ENCODE measurements around the gene CYP8B1. TPM values are rescaled to one million over a fixed set of nuclear protein-coding genes. Genes with fewer than 3 reads are reported as not detected.

CYP8B1 gene
- total RNA-seq, 2 donors from 2014 or later = 0.10 to 0.14 TPM

DNA sequence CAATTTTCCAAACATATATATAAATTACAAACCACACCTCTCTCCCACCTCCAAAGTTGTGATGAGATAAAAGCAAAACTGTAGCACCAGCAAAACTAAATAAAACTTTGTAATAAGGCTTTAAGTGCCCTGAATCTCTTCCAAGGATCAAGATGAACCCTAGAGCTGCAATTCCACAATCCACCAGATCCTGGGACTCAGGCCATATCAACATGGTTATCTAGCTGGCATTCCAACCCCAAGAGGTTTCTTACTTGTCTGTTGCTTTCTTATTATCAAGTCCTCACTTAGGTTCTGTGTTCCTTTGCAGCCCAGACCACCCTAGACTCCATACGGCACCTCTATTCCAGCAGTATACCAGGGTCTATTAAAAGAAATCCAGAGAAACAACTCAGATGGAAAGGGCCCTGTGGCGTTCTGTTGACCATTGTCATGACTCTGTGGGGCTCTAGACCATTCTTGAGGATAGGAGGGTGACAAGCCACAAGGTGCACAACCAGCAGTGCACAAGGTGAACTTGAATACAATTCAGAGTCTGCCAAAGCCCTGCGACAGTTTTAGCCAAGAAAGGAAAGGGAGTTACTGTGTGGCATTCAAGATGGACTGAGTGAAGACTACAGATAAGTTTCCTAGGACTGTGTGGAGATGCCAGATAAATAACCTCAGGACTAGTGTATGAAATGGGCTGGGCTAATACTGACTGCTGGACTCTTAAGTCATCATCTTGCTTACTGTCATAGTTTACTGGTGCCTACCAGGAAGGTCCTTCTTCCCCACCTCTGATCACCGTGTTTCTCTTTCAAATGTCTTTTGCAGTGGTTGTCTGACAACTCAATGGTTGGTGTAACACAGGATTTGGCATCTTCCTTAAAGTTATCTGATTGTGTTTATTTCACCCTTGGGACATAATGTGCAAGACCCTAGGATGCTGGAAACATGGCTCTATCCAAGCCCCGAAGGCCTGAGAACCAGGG is 39.2 kb downstream of the CYP8B1 start:
- intact Hi-C loops (cut with DNase I) = loop anchor here in 1 of 2 donors (5.0 kb wide), 1 partner anchor 54 kb away; no protein-coding TSS in a partner anchor
- no peak for DNase-seq (ENCODE audit: low spot score)

DNA sequence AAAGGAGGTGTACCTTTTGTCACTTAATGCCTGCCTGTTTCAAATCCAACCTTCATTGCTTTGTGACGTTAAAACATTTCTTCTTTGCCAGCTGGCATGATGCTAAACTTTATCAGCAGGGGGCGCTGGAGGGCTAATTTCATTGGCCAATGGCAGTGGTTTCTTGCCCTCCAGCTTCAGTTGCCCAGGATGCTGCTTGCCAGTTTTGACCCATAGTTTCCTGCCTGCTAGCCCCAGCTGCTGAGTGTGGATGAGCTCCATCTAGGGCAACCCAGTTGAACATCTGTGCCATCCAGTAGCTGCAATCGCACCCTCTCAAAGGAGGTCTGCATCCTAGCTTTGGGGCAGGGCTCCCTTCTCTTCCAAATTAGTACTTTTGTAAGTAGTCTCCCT is 44.4 kb downstream of the CYP8B1 start:
- intact Hi-C loops (cut with DNase I) = loop anchor here (2.0 to 5.0 kb wide), 2 partner anchors 49 to 51 kb away; no protein-coding TSS in a partner anchor
- peak; percentile 91 for DNase-seq (ENCODE audit: low spot score)

DNA sequence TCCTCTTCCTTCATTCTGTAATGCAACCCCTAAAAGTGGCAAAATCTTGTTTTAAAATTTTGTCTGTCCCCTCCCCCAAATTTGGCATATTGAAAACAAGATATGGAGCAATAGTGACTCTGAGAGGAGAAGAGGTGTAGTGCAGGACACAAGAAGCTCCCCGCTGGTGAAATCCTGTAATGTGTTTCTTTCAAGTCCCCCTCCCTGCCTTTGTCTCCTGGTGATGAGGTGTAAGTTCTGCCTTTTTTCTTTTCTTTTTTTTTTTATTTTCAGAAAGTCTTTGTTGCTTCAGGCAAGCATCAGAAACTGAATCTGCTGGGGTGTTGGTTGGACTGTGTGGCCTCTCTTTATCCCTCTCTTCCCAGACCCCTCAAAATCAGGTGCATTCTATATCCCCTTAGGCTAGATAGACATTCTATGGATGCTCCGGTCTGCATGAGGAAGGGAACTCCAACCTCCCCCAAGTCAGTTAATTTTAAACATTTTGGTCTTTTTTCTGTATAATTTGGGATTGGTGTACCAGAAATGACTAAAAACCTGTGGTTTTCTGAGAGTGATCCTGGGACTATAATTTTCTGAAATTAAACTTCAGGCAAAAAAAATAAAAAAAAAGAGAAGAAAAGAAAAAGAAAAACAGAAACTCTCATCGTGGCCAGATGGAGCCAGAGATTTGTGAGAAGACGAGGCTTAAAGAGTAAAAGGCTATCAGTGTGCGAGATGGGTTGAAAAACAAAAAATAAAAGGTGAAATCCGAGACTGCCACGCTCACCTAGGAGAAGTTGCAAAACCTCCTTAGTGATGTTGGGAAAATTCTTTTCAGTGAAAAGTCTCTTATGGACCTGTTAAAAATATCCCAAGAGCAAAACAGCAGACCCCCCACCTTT is 45.0 kb downstream of the CYP8B1 start:
- intact Hi-C loops (cut with DNase I) = loop anchor here (2.0 to 5.0 kb wide), 2 partner anchors 50 to 52 kb away; no protein-coding TSS in a partner anchor
- DNase-seq (ENCODE audit: low spot score) = no peak

DNA sequence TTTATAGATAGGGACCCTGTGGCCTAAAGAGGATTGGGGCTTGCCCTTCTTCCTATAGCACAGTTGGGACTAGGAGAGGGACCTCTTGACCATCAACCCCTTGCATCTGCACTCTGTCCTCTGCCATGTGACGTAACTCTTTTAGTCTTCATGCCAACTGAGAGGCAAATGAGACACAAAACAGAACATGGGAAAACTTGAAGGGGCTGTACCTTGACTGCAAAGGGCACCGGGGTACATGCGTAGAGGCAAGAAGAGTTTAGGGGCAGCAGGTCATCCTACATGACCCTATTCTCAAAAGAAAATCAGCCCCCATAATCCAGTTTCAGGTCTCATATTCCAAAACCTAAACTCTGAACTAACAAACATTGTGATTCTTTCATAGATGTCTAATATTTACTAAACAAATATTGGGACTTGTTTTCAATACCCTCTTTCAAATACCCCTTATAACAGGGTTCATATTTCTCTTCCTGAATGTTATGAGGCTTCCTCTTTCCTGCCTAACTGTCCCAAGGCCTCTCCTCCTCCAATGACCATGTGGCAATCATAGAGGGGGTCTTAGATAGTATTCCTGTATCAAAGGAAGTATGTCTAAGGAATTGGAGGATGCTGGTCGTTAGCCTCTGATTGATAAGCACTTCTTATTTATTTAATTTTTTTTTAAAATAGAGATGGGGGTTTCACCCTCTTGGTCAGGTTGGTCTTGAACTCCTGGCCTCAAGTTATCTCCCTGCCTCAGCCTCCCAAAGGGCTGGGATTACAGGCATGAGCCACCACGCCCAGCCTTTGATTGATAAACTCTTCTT is 45.8 kb downstream of the CYP8B1 start:
- no peak for DNase-seq (ENCODE audit: low spot score)
- intact Hi-C loops (cut with DNase I) = loop anchor here (2.0 to 5.0 kb wide), 2 partner anchors 51 to 52 kb away; no protein-coding TSS in a partner anchor

DNA sequence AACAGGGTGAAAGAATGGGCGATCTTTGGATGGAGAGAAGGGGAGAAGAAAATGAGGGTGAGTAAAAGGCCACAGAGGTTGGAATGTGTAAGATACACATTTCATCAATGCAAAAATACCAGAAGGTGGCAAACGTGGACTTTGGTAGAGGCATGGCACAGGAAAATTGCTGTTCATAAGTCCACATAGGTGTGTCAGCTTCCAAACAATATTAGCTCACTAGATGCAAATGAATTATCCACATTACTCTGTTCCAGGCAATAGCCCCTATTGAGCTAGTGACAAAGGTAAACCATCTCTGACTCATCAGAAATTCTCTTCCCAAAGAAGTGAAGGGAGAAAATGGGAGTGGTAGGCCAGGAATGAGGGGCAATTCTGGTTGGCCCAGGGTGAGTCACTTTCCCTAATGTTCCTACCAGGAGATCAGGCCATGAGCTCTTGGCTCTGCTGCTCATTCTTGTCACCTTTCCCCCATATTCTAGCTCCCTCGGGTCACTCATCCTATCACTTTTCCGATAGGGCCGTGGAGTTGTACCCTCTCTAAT is 46.5 kb downstream of the CYP8B1 start:
- intact Hi-C loops (cut with DNase I) = no loop called here
- no peak for DNase-seq (ENCODE audit: low spot score)

DNA sequence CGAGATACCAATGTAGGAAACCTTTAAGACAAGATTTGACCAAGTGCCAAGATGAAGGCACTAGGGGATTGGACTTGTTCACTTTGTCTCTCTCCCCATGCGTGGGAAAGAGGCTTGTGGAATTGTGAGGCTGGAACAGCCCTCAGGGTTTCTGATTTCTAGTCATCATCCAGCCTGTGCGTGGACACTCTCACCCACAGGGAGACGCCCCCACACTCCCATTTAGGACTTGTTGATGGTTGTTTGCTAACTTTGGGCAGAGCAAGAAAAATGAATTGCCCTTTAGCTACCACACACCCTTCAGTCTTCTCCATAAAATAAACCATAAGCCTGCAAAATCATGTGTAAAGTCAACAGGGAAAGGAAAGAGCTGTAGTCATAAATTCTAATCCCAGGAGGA is 48.0 kb downstream of the CYP8B1 start:
- DNase-seq (ENCODE audit: low spot score) = no peak
- intact Hi-C loops (cut with DNase I) = no loop called here

DNA sequence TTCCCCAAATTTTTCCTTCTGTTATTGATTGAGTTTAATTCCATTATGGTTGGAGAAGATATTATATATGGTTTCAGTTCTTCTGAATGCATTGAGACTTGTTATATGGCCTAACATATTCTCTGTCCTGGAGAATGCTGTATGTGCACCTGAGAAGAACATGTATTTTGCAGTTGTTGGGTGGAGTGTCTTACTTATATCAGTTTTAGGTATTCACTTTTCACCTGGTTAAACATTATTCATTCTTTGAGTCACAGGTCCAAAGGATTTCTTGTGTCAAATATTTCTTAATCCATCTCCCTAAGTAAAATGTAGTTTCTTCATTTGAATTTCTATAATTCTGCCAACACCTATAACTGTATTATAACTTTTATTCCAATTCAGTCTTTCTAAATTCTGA is 48.7 kb downstream of the CYP8B1 start:
- intact Hi-C loops (cut with DNase I) = no loop called here
- DNase-seq (ENCODE audit: low spot score) = no peak

DNA sequence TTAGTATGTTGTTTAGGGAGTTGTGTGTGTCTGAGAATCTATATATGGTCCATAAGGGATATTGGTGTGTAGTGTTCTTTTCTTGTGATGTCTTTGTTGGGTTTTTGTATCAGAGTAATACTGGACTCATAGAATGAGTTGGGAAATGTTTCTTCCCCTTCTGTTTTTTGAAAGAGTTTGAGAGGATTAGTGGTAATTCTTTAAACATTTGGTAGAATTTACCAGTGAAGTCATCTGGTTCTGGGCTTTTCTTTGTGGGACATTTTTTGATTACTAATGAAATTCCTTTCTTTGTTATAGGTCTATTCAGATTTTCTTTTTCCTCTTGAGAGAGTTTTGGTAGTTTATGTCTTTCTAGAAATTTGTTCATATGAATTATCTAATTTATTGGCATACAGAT is 49.5 kb downstream of the CYP8B1 start:
- no peak for DNase-seq (ENCODE audit: low spot score)
- intact Hi-C loops (cut with DNase I) = no loop called here

DNA sequence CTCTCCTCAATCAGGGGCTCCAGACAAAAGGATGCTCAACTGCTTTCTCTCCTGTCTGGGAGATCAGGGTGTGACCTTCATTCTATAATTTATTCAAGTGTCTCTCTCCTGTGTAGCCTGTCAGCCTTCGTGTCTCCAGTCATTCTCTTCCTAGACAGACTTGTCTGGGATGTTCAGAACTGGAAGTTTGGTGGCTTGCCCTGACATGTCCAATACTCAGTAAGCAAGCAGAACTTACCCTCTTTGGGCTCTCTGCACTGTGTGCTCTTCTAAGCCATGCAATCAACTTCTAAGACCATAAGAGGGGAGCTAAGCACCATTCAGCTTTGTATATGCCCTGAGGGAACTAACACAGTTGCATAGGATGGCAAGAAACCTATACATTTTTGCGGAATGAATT is 52.3 kb downstream of the CYP8B1 start:
- no peak for DNase-seq (ENCODE audit: low spot score)
- intact Hi-C loops (cut with DNase I) = no loop called here

DNA sequence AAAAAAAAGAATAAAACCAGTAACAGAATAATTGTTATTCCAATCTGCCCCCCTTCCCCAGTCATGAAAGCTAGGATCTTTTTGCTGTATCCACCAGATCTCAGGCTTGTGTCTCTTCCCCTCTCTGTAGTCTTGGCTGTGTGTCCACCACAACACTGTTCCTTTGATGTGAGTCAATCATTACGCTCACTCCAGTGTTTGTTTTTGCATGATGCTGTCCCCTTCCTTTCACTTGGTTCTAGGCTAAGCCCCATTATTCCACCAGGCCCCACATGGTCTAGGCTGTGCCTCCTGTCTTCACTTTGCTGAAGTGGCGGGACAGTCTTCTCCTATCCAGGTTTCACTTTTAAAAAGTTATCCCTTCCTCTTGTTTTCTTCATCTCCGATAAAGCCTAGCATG is 52.9 kb downstream of the CYP8B1 start:
- no peak for DNase-seq (ENCODE audit: low spot score)
- intact Hi-C loops (cut with DNase I) = no loop called here

Other genes with a start within 250 kb of the CYP8B1 start
- 100 to 1,000 TPM in 1 of 2 donors, 10 to 100 TPM in 1; 83.8 to 109 TPM for gene ZBTB47, start 222.2 kb downstream of the CYP8B1 start, total RNA-seq
- gene KLHL40, start 190.3 kb downstream of the CYP8B1 start, total RNA-seq = not detected
- gene HHATL, start 173.1 kb downstream of the CYP8B1 start, total RNA-seq = 1 to 10 TPM in 1 of 2 donors, under 1 TPM in 1; 0.65 to 1.0 TPM
- 1 to 10 TPM; 1.4 to 2.7 TPM for gene CCDC13, start 102.6 kb downstream of the CYP8B1 start, total RNA-seq
- gene HIGD1A, start 71.4 kb downstream of the CYP8B1 start, total RNA-seq = 100 to 1,000 TPM; 163 to 204 TPM
- gene ACKR2, start 66.4 kb downstream of the CYP8B1 start, total RNA-seq = 10 to 100 TPM; 17.0 to 20.6 TPM
- gene ZNF662, start 30.3 kb upstream of the CYP8B1 start, total RNA-seq = 10 to 100 TPM in 1 of 2 donors, 1 to 10 TPM in 1; 9.8 to 11.8 TPM
- 10 to 100 TPM; 35.0 to 80.1 TPM for gene GASK1A, start 103.4 kb upstream of the CYP8B1 start, total RNA-seq
- gene POMGNT2, start 230.2 kb upstream of the CYP8B1 start, total RNA-seq = 10 to 100 TPM; 18.7 to 23.1 TPM